SKM-1 treated with dmso at 0.1 percent for 144 hours (cell line): ENCODE results near the gene MAST2.
"Not testable (repeated sequence)": the region's sequence is repeated elsewhere in the genome, so short reads cannot be mapped to it uniquely, and the experiment has no call there.

ENCODE experiments used
- DNase-seq: peaks from one replicate; lab custom pipeline; 2025; ENCODE audit not compliant: unreplicated experiment; lab: John Stamatoyannopoulos, UW

MAST2 gene

DNA sequence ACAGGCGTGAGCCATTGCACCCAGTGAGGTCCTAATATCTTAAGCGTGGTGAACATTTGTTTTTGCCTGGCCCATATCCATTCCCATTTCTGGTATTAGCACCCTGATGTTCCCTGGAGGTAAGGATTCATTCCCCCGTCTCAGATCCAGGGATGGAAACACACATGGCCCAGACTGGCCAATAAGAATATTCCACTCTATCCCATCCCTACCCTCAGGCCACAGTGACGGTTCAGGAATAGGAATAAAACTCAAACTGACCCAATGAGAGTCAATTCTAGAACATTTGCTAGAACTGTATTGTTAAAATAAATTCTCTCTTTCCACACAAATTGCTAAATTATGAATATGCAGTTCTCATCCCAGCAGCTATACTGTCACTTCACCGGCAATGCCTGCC lies 252.9 kb downstream of the MAST2 start:
- DNase-seq = no peak

DNA sequence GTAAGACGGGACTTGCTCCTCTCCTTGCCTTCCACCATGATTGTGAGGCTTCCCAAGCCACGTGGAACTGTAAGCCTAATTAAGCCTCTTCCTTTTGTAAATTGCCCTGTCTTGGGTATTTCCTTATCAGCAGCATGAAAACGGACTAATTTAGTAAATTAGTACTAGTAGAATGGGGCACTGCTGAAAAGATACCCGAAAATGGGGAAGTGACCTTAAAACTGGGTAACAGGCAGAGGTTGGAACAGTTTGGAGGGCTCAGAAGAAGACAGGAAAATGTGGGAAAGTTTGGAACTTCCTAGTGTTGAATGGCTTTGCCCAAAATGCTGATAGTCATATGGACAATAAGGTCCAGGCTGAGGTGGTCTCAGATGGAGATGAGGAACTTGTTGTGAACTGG lies 253.8 kb downstream of the MAST2 start:
- not testable (repeated sequence) for DNase-seq

DNA sequence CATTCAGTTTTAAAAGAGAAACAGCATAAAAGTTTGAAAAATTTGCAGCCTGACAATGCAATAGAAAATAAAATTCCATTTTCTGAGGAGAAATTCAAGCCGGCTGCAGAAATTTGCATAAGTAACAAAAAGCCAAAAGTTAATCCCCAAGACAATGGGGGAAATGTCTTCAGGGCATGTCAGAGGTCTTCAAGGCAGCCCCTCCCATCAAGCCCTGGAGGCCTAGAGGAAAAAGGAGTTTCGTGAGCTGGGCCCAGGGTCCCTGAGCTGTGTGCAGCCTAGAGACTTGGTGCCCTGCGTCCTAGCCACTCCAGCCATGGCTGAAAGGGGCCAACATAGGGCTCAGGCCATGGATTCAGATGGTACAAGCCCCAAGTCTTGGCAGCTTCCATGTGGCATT lies 254.4 kb downstream of the MAST2 start:
- no peak for DNase-seq

DNA sequence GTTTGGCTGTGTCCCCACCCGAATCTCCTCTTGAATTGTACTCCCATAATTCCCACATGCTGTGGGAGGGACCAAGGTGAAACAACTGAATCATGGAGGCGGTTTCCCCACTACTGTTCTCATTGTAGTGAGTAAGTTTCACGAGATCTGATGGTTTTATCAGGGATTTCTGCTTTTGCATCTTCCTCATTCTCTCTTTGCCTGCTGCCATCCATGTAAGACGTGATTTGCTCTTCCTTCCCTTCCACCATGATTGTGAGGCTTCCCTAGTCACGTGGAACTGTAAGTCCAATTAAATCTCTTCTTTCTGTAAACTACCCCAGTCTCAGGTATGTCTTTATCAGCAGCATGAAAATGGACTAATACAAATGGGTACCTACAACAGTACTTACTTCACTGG lies 255.5 kb downstream of the MAST2 start:
- no peak for DNase-seq

DNA sequence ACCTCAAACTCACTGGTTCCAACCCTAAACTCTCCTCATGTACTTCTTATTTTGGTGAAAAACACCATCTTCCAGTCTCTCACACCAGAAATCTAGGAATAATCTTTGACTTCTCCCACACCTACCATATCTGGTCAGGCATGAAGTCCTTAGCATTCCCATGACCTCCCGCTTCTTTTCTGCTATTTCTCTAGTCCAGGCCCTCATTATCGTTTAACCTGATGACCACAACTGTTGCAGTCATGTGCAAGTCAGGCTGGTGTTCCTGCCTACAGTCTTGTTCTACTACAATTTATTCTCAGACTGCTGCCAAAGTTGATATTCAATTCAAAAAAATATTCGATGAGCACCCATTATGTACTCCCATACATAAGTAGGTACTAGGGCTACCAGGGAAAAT lies 257.7 kb downstream of the MAST2 start:
- DNase-seq = no peak

DNA sequence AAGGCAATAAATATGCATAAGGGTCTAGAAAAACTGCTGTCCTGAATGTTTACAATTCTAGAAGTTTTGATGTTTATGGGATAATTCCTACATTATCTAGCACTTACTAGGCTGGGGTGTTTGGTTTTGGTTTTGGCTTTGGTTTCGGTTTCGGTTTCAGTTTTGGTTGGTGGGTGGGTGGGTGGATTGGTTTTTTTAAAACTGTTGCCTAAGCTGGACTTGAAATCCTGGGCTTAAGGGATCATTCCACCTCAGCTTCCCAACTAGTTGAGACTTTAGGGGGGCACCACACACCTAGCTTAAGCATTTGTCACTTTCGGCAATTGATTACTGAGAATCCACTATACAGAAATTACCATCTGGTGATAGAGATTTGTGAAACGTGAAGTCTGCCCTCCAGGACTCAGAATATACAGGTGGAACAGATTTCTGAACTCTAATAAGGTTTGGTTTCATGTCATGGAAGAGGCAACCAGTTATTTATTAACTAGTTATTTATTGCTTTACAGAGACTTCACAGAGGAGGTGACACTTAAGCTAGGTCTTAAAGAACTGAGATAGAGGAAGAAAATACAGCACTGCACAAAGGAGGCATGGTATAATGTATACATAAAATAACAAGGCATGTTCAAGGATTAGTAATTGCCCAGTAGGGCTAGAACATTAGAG lies 259.4 kb downstream of the MAST2 start:
- no peak for DNase-seq

DNA sequence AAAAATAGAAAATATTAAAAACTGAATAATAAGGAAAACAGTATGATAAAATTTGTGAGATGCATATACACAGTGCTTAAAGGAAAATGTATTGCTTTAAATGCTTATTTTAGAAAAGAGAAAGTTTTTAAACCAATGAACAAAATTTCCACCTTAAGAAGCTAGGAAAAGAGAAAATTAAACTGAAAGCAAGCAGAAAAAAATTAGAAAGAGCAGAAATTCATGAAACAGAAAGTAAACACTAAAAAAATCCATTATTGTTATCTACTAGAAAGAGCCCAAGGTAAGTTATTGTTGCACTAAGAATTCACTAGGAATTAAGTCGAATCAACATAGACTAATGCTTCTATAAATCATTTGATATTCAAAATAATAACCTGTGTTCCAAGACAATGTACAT lies 261.3 kb downstream of the MAST2 start:
- DNase-seq = no peak

DNA sequence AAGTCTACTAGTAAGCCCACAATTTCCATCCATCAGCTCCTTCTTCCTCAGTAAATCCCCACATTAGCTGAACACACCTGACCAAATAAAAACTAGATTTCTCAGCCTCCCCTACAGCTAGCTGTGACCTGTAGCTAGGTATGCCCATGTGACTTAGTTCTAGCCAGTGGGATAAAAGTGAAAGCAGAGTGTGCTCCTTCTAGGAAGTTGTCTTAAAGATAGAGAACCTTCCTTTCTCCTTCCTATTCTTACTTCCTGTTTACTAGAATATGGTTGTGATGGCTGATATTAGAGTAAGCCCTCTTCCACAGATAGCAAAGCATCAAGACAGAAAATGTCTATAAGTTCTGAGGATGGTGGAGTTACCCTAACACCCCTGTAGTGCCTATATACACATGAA lies 262.0 kb downstream of the MAST2 start:
- no peak for DNase-seq

DNA sequence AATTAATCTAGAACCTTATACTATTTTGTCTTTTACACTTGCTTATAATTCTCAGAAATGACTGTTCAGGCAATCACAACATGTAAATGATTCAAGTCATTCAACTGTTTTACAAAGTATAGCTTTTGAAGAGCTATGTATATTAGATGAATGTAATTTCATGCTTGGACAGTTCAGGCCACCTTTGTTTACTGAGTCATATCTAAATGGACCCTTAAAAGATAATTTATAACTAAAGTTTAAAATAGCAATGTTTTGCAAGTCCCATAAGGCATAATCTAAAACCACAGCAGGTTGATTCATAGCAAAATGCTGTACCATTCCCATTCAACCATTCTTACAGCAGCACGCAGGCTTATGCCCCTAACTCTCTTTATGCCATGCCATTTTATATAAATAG lies 264.2 kb downstream of the MAST2 start:
- DNase-seq = no peak

DNA sequence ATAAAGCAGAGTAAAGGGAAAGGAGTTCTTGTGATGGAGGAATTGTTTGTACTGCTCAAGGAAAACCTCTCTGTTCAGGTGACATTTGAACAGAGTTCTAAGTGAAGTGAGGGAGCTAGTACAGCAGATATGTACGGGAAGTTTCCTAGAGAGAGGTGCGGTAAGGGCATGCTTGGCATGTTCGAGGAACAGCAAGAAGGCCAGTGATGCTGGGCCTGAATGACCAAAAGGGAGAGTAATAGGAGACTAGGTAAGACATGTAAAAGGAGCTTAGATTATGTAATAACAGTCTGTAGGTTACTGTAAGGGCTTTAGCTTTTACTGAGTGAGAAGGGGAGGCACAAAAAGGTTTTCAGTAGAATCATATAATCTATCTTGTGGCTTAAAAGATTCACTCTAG lies 265.1 kb downstream of the MAST2 start:
- no peak for DNase-seq

DNA sequence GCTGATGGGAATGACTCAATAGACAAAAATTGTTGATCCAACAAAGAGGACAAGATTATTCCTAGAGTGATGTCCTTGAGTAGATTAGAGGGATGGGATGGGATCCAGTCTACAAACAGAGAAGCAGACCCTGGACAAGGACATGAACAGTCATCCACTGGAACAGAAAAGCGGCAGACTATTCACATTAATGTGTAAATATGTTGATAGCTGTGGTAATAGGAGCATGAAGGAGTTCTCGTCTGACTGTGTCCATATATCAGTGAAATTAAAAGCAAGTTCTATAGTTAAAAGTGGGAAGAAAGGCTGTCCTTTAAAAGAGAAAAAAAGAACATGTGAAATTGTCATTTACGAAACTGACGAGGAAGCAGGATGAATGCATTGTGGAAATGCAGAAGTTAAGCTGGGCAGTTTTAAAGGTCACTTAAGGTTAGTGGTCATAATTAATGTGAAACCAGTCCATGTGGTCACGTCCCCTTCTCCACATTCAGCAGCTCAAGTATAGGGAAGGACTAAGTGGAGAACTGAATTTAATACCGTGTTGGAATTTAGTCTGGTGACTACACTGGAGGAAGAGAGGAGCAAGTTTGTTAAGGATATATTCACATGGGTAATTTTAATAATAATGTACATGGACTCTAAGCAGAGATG lies 266.9 kb downstream of the MAST2 start:
- peak; percentile 91 for DNase-seq

DNA sequence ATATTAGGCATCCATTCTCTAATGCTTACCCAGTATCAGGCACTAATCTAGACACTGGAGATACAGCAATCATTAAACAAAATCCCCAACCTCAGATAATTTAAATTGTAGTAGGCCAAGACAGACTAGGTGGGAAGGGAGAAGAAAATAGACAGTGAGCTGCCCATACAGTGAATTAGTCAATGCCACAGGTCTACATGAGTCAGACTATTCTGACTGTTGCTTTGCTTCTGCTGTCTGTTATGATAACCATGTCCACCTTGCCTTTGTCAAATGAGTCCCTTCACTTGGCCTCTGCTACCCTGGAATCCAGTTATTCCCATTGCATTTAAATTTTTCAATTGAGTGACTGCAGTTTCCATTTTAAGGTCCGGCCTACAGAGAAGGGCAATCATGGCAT lies 269.6 kb downstream of the MAST2 start:
- DNase-seq = no peak

DNA sequence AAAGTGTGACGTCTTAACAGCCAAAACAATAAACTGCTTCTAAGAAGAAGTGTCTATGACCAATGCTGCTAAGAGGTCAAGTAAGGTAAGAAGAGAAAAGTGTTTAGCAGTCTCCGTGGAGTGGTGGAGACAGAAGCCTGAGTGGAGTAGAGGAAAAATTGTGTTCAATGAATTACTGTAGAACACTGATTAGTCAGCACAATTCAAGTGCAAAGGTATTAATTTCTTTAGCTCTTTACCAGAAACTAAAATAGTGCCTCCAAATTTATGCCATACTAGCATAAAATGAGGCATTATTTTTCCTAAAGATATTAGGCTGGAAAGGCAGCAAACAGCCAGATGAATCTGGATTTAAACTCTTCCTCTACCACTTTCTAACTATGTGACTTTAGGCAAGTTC lies 272.9 kb downstream of the MAST2 start:
- DNase-seq = no peak

DNA sequence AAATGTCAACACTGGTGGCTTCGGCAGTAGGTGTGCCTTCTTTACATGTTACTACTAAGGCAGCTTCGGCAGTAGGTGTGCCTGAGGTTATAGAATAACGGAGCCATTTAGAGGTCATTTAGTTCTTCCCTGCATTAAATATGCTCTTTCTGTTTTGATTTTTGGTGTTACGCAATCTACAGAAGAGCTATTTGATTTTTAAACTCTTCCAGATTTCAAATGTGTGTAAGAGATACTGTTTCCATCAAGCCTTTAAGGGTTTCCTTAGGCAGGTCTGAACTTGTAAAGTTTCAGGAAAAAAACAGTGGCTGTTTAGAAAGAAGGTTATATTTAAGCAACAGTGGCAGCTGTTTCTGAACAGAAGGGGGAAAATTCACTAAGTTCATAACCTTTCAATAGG lies 274.2 kb downstream of the MAST2 start:
- DNase-seq = no peak

DNA sequence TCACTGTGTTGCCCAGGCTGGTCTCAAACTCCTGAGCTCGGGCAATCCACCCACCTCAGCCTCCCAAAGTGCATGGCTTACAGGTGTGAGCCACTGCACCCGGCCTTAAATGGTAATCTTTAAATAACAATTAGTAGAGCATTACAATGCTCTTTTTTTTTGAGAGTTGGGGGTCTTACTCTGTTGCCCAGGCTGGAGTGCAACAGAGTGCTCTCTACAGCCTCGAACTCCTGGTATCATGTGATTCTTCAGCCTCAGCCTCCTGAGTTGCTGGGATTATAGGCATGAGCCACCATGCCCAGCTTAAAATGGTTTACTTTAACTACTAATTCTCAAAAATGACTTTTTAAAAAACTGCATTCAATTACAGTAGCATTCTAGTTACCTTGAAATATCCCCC lies 276.8 kb downstream of the MAST2 start:
- DNase-seq = no peak

DNA sequence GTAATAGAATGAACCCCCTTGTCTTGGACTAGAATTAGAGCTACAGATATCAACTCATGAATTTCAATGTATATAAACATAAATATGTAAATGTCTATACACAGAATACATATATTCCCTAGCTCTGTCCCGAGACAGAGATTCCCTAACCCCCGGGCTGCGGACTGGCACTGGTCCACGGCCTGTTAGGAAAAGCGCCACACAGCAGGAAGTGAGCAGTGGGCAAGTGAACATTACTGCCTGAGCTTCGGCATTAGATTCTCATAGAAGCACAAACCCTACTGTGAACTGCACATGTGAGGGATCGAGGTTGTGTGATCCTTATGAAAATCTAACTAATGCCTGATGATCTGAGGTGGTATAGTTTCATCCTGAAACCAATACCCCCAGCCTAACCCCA lies 277.8 kb downstream of the MAST2 start:
- no peak for DNase-seq

DNA sequence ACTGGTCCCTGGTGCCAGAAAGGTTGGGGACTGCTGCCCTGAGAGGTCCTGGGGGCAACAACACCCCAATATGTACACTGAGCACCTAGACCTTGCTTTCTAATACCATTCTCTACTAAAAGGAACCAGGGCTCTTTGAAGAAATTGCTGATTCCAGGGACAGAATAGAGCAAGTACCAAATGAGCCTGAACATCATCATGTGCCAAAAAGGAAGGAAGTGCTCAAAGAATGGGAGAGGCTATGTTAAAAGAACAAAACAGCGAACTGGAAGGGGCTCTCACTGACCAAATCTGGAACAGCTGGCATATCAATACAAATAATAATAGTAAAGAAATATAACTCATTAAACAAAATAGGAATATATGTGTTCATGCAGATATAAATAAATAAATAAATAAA lies 278.2 kb downstream of the MAST2 start:
- no peak for DNase-seq

DNA sequence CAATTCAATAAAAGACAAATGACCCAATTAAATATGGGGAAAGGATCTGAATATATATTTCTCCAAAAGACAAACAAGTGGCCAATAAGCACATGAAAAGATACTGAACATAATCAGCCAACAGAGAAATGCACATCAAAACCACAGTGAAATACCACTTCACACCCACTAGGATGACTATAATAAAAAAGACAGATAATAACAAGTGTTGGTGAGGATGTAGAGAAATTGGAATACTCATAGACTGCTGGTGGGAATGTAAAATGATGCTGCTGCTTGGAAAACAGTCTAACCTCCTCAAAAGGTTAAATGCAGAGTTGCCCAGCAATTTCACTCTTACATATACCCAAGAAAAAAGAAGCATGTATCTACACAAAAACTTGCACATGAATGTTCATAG lies 280.2 kb downstream of the MAST2 start:
- no peak for DNase-seq

DNA sequence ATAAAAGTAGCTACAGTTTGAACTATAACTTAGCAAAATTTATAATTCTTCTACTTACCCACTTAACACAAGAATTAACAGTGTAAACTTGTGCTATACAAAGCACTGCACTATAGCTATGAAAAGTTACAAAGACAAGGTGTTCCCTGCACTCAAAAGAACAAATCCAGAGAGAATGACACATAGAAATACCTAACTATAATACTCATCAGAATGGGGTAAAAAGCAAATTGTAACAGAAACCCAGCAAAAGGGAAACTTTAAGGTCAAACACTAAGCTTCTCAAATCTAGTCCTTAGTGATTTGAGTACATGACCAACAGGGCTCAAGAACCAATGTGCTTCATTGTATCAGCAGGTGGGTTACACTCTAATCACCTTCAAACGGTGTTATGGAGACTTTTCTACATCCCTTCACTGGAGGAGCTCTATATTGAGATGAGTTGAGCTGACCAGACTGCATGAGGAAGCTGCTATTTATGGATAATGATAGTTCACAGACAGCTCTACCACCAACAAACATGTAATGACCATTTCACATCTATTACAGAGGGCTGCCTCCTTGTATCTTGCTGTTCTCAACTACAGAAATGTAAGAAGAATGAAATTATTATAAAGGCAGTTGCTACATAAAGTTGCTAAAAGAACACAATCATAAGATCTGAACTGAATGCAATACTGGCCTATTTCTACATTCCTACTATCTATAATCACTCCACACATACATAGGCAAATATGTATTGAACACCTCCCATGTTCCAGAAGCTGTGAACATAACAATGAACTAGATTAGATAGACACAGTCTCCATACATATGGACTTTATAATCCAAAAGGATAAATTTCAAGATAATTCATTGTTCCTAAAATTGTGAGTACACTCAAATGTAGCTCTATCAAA lies 281.4 kb downstream of the MAST2 start:
- DNase-seq = no peak
